Activated CD8-positive, alpha-beta memory T cell treated with anti-CD3 and anti-CD28 coated beads for 48 hours (primary cell): ENCODE data around the gene B3GNT9.

Experiments used
- DNase-seq, 3 experiments: peaks; one replicate each; pipeline ENCODE4 v3.0.0-alpha.2; 2020; ENCODE audit warnings: low read depth in 2 of 3, low spot score in 2 of 3

B3GNT9 gene

DNA sequence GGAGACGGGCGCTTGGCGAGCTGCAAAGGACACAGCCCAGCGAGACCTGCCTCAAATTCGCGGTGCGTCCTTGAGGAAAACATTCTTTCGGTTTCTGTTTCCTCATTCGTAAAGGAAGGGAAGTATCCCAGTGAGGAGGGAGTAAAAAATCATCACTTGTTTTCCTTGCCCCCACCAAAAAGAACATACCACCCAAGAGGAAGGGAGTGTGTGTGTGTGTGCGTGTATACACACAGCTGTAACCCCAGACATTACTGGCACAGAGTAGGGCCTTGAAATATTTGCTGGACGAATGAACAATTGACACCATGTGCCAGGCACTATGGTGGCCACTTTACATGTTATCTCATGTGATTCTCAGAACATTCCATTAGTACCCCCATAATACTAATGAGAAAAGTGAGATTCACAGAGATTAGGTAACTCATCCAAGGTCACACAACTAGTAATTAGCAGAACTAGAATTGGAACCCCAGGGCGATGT, 34.9 kb upstream of the B3GNT9 start:
- DNase-seq, result no peak

- DNase-seq, result peak; percentile 68 to 82 (median 72)
These were observed 34.3 kb upstream of the B3GNT9 start for GRCh38 chr16:67184995-67185650.

- DNase-seq, result no peak
These were observed 33.7 kb upstream of the B3GNT9 start for GRCh38 chr16:67184453-67184994.

- DNase-seq, result peak; percentile 75 to 87 (median 81)
These were observed 33.0 kb upstream of the B3GNT9 start, which contains the start of gene MATCAP1 for GRCh38 chr16:67183627-67184452. Gene MATCAP1, minus strand, starts transcription at chr16:67183963. Its CDS starts 3,353 bp downstream, at chr16:67180610.

GRCh38 chr16:67183284-67183626, 32.5 kb upstream of the B3GNT9 start:
- DNase-seq, result no peak

GRCh38 chr16:67182288-67182687, 31.5 kb upstream of the B3GNT9 start:
- DNase-seq, result no peak

GRCh38 chr16:67181346-67181745, 30.5 kb upstream of the B3GNT9 start:
- no peak for DNase-seq

GRCh38 chr16:67180166-67180565, 29.4 kb upstream of the B3GNT9 start:
- DNase-seq, result no peak

DNA sequence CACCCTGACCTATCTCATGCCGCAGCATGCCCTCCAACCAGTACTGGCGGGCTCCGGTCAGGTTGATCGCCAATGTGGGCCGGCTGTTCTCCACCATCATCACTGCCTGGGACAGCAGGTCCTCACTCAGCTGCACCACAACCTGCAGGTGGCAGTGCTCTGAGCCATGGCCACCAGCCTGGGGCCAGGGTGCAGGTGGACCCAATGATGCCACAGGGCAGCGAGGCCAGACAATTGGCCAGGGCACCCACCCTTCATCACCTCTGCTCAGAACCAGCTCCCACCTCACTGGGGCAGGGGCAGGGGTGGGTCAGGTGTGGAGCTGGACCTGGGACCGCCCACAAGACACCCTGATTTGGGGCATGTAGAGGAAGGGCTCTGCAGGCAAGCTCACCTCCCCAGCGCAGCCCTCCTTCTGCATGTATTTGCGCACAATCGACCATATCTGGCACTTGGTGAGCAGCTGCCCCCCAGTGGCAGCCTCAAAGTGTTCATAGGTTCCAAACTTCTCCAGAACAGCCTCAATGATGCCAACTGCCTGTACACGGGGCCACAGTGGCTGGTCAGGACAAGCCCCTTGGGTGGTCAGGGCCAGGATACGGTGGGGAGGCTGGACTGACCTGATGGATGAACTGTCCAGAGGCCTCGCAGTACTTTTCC, 28.8 kb upstream of the B3GNT9 start:
- no peak for DNase-seq

DNA sequence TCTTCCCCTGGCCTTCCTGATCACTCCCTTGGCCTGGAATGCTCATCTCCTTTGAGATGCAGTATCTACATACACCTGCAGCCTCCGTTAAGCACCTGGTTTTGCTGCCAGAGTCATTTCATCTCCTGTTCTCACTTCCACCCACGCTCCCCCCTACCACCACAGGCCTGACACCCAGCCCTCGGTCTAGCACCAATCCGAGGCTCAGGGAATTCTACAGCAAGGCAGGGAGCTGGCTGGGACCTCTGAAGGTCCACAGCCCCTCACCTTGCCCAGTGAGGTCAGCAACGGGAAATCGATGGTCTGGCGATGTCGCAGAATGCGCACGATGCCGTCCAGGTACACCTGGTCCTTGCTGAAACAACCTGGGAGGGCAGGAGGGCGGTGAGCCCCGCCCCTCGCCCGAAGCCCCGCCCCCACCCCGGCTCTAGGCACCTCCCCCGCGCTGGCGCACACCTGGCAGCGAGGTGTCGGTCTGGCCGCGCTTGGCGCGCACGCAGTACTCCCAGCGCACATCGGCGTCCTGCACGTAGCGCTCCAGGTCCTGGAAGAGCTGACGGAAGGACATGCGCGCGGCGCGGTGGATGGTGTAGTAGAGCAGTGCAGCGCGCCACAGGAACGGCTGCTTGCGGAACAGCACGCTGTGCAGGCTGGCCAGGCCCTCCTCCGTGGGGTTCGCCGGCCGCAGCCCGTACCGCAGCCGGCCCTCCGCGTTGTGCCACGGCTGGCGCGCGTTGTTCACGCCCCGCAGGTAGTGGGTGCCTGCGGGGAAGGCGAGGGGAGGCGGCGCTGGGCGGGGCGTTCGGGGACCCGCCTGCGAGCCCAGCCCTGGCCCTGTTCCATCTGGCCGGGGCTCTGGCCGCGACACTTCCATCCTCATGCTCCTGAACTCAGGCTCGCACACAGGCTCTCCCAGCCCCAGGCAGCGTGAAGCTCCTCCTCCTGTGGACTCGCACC, 27.2 kb upstream of the B3GNT9 start:
- no peak for DNase-seq

DNA sequence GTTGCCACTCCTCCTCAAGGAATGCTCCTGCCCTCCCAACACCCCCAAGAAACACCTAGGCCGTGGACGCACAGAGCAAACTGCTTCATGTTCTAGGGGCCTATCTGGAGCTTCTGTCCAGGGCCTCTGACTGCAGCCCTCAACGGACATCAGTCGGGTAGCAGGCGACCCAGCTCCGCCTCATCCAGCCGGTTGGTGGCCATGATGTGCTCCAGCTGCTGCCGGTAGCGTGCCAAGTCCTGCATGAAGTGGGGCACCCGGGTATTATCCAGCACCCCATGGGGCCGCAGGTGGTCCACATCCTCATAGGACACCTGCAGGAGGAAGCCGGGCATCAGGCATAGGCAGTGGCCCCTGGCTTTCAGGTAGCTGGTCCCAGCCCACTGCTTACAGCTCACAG, 25.9 kb upstream of the B3GNT9 start:
- DNase-seq, result no peak

GRCh38 chr16:67174706-67175231, 24.0 kb upstream of the B3GNT9 start:
- no peak for DNase-seq

GRCh38 chr16:67173808-67174705, 23.3 kb upstream of the B3GNT9 start:
- DNase-seq, result no peak

GRCh38 chr16:67173323-67173722, 22.5 kb upstream of the B3GNT9 start:
- no peak for DNase-seq

DNA sequence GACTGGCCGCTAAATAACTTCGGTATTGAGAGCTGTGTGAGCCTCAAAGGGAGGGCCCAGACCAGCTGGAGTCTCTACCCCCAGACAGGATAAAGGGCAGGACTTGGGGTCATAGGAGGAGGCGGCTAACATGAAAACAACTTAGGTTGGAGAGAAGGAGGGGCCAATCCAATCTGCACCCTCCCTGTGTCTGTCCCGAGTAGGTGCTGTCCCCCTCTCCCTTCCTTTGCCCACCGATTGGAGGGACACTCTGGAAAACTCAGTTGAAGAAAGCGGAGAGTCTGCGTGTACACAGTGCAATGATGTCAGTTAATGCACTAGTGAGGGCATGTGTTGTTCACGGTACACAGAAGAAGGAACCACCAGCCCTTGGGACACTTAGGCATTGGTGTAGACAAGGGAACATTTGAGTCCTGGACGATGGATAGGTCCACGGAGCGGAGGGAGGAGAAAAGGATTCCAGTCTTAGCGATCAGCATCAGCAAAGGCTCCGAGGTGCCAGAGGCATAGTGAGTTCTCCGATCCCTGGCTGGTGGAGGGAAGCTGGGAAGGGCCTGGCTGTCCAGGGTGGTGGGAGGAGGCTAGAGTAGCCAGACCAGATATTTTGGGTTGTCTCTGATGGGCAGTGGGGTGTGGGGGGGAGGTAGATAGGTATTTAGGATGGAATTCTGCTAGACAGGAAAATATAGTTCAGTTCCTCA, 20.3 kb upstream of the B3GNT9 start:
- DNase-seq, result no peak

GRCh38 chr16:67170168-67170948, 19.6 kb upstream of the B3GNT9 start, which contains the start of gene NOL3:
Gene NOL3, plus strand, starts transcription at chr16:67170538.
- peak in 1 of 3 experiments; percentile 42 for DNase-seq

DNA sequence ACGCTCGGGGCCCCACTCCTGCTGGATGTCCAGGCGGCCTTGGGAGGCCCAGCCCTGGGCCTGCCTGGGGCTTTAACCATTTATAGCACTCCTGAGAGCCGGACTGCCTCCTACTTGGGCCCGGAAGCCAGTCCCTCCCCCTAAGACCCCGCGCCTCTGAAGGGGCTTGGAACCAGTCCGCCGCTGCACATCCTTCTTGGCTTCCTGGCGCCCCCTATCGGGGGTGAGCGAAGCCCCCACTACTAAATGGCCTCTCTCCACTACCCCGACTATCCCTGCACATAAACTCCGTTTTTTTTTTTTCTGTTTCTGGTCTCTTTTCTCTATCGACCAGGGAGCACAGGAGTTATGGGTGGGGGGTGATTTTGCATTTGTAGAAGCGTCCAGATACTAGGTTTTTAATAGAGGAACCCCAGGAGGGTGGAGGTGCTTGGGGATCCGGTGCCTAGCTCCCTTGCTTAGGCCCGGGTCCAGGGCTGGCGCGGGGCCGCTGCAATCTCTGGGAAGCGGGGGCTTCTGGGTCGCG, 18.9 kb upstream of the B3GNT9 start:
- DNase-seq, result no peak
